CD4-positive, alpha-beta T cell treated with Interferon alpha-2 for 1 hour (primary cell): ENCODE results near the gene SHANK2.

Experiments used
- DNase-seq, 2 donors: peaks; one replicate each; pipeline ENCODE4 v3.0.0-alpha.2; 2020 to 2022

Gene SHANK2

GRCh38 chr11:71218789-71219499 is 33.4 kb downstream of the SHANK2 start:
- no peak for DNase-seq

GRCh38 chr11:71215425-71215965 is 36.9 kb downstream of the SHANK2 start:
- DNase-seq: no peak

- DNase-seq: no peak
Measured at GRCh38 chr11:71214553-71215424, 37.6 kb downstream of the SHANK2 start.

- no peak for DNase-seq
Measured at GRCh38 chr11:71213696-71214552, 38.5 kb downstream of the SHANK2 start.

- DNase-seq: no peak
Measured at GRCh38 chr11:71212871-71213559, 39.4 kb downstream of the SHANK2 start.

GRCh38 chr11:71211631-71212030 is 40.7 kb downstream of the SHANK2 start:
- DNase-seq: no peak

- DNase-seq: no peak
Measured at GRCh38 chr11:71210861-71211260, 41.5 kb downstream of the SHANK2 start.

- no peak for DNase-seq
Measured at GRCh38 chr11:71209656-71210055, 42.7 kb downstream of the SHANK2 start.

GRCh38 chr11:71209181-71209580 is 43.2 kb downstream of the SHANK2 start:
- no peak for DNase-seq

- no peak for DNase-seq
Measured at GRCh38 chr11:71208011-71208774, 44.2 kb downstream of the SHANK2 start.

GRCh38 chr11:71207563-71207962 is 44.8 kb downstream of the SHANK2 start:
- no peak for DNase-seq

- DNase-seq: no peak
Measured at GRCh38 chr11:71206186-71206585, 46.2 kb downstream of the SHANK2 start.

- DNase-seq: no peak
Measured at GRCh38 chr11:71204748-71205664, 47.4 kb downstream of the SHANK2 start.

- no peak for DNase-seq
Measured at GRCh38 chr11:71204294-71204693, 48.1 kb downstream of the SHANK2 start.

- DNase-seq: no peak
Measured at GRCh38 chr11:71203681-71204080, 48.7 kb downstream of the SHANK2 start.

GRCh38 chr11:71202966-71203365 is 49.4 kb downstream of the SHANK2 start:
- no peak for DNase-seq

- DNase-seq: no peak
Measured at GRCh38 chr11:71202598-71202944, 49.8 kb downstream of the SHANK2 start.
